Suppressor macrophage treated with lipopolysaccharide for 4 hours (primary cell): ENCODE measurements around the gene SETMAR.

Source experiments
- DNase-seq: peaks from one replicate; pipeline ENCODE4 v3.0.0-alpha.2; 2020

SETMAR gene

GRCh38 chr3:4355401-4356219, 52.4 kb downstream of the SETMAR start:
- no peak for DNase-seq

- no peak for DNase-seq
These were observed 53.0 kb downstream of the SETMAR start for GRCh38 chr3:4356220-4356540.

- no peak for DNase-seq
These were observed 53.6 kb downstream of the SETMAR start for GRCh38 chr3:4356546-4357410.

GRCh38 chr3:4358273-4358672, 55.1 kb downstream of the SETMAR start:
- no peak for DNase-seq

- DNase-seq: no peak
These were observed 56.8 kb downstream of the SETMAR start for GRCh38 chr3:4359805-4360502.

- DNase-seq: no peak
These were observed 57.6 kb downstream of the SETMAR start for GRCh38 chr3:4360817-4361216.

- no peak for DNase-seq
These were observed 59.4 kb downstream of the SETMAR start for GRCh38 chr3:4362523-4362922.
